ENCODE measurements around the gene OSBPL2.

Gene OSBPL2

DNA sequence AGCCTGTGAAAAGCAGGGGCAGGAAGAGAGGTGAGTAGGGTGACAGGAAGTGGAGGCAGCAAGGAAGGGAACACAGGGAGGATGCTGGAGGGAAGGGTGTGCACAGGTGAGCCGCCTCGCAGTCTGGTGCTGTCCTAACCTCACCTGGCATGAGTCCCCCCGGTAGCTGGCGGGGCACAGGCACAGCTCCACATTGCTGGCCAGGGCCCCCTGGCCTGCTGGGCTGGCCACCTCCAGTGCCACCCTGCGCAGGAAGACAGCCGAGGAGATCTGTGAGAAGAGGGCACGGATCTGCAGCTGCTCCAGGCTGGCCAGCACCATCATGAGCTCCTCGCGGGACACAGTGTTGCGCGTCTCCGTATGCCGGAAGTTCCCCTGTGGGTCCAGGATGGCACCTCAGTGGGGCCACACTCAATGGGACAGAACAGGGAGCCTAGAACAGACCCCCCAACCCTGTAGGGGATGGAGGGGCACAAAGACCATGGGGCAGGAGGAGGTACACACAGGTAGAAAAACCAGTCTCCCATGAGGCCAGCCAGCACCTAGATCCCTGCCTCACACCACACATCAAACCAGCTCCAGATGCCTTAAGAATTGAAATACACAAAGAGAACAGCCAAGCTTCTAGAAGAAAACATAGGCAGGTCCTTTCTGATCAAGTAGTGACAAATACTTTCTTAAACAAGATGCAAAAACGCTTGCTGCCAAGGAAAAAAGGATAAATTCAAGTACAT lies 87.0 kb downstream of the OSBPL2 start:
- TF ChIP-seq, protein P1, sequence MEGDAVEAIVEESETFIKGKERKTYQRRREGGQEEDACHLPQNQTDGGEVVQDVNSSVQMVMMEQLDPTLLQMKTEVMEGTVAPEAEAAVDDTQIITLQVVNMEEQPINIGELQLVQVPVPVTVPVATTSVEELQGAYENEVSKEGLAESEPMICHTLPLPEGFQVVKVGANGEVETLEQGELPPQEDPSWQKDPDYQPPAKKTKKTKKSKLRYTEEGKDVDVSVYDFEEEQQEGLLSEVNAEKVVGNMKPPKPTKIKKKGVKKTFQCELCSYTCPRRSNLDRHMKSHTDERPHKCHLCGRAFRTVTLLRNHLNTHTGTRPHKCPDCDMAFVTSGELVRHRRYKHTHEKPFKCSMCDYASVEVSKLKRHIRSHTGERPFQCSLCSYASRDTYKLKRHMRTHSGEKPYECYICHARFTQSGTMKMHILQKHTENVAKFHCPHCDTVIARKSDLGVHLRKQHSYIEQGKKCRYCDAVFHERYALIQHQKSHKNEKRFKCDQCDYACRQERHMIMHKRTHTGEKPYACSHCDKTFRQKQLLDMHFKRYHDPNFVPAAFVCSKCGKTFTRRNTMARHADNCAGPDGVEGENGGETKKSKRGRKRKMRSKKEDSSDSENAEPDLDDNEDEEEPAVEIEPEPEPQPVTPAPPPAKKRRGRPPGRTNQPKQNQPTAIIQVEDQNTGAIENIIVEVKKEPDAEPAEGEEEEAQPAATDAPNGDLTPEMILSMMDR (IDR thresholded peaks at IDR 0.05; ENCODE audit: insufficient read depth, low read length, poor library complexity, severe bottlenecking) = no peak
- no peaks in the 10 kb centered on the region for H3K36me3 ChIP-seq (ENCODE audit: control insufficient read depth, insufficient read depth, low read length)
- no peaks in the 10 kb centered on the region for H3K27me3 ChIP-seq (replicated peaks; ENCODE audit: control insufficient read depth, insufficient read depth, low read length)
- no peak for DNase-seq (ENCODE audit: extremely low read depth, insufficient read length)
- no peak overlapping the region for H3K4me3 ChIP-seq (replicated peaks; ENCODE audit: low read depth, low read length)

DNA sequence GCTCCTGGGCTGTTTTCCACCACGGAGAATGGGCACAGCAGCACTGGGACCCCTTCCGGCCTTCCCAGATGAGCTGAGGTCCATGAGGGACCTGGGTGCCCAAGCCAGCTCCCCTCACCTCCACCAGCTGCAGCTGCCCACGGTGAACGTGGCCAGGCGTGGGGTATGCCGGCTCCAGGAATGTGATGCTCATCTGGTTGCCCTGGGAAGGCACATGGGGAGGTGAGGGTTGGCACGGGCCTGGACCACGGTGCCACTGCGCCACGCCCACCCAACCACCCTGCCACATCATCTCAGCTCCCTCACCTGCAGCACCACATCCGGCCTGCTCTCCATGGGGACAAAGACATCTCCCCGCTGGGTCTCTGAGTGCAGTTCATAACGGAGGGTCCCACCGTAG lies 88.2 kb downstream of the OSBPL2 start:
- TF ChIP-seq, protein P1 (IDR thresholded peaks at IDR 0.05; ENCODE audit: insufficient read depth, low read length, poor library complexity, severe bottlenecking) = no peak
- no peak overlapping the region for H3K4me3 ChIP-seq (replicated peaks; ENCODE audit: low read depth, low read length)
- DNase-seq (ENCODE audit: extremely low read depth, insufficient read length) = no peak
- no peaks in the 10 kb centered on the region for H3K36me3 ChIP-seq (ENCODE audit: control insufficient read depth, insufficient read depth, low read length)
- H3K27me3 ChIP-seq (replicated peaks; ENCODE audit: control insufficient read depth, insufficient read depth, low read length) = no peaks in the 10 kb centered on the region

DNA sequence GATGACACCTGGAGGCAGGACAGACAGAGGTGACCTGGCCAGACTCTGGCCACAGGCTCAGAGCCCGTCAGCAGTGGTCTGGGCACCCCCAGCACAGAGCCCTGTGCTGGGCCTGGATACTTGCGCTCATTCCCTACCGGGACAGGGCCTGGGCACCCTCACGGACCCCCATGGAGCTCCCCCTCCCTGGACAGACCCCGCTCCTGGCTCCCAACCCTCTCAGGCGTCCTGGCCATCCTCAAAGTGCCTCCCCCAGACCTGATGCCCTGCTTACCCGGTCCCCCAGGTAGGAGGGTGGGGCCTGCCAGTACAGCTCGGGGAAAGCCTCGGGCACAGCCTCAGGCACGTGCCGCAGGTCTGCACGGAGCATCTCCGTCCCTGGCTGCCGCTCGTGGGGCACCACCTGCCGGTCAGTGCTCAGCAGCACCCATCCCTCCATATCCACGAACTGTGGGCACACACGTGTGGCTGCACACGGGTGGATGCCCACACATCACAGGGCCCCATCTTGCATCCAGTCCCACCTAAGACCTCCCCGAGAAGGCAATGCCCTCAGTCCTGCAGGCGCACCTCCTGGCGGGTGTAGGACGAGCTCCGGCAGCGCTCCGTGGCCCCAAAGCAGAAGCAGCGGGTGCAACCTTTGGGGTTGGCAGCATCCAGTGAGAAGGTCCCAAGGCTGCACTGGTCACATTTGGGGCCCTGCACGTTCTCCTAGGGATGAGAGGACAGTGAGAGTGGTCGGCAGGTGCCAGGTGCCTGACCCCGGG lies 88.8 kb downstream of the OSBPL2 start:
- no peak overlapping the region for H3K4me3 ChIP-seq (replicated peaks; ENCODE audit: low read depth, low read length)
- no peaks in the 10 kb centered on the region for H3K27me3 ChIP-seq (replicated peaks; ENCODE audit: control insufficient read depth, insufficient read depth, low read length)
- TF ChIP-seq, protein P1 (IDR thresholded peaks at IDR 0.05; ENCODE audit: insufficient read depth, low read length, poor library complexity, severe bottlenecking) = no peak
- no peaks in the 10 kb centered on the region; the same call in 1 of the 2 replicates for H3K36me3 ChIP-seq (ENCODE audit: control insufficient read depth, insufficient read depth, low read length)
- DNase-seq (ENCODE audit: extremely low read depth, insufficient read length) = no peak

DNA sequence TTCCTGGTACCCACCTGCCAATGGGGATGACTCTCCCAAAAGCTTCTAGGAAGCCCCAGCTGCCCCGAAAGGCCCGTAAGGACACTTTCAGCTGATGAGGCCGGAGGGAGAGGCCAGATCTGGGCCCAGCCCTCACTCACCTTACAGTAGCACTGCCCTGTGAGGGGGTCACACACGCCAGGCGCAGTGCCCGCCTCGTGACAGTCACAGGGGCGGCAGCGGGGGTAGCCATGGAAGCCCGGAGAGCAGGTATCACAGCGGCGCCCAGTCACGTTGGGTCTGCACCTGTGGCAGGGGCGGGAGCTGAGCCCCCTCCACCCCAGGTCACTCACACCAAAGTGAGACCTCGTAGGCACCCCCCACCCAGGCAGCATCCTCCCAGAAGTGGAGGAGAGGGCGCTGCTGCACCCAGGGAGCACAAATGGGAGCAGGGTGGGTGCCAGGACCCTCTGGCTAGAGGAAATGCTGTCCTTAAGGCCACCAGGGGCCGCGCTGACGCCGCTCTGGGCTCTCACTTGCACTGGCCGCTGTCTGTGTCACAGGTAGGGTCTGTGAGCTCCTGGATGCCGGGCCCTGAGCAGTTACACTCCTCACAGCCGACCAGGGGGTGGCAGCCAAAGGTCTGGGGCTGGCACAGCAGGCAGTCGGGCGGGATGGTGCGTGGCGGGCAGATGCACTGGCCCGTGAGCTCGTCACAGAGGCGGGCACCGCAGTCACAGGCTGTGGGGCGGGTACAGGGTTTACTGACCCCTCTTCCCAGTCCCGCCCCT lies 89.6 kb downstream of the OSBPL2 start:
- H3K36me3 ChIP-seq (ENCODE audit: control insufficient read depth, insufficient read depth, low read length) = no peaks in the 10 kb centered on the region; the same call in 1 of the 2 replicates
- DNase-seq (ENCODE audit: extremely low read depth, insufficient read length) = no peak
- no peaks in the 10 kb centered on the region for H3K27me3 ChIP-seq (replicated peaks; ENCODE audit: control insufficient read depth, insufficient read depth, low read length)
- H3K4me3 ChIP-seq (replicated peaks; ENCODE audit: low read depth, low read length) = no peak overlapping the region
- TF ChIP-seq, protein P1 (IDR thresholded peaks at IDR 0.05; ENCODE audit: insufficient read depth, low read length, poor library complexity, severe bottlenecking) = peak; percentile 1

DNA sequence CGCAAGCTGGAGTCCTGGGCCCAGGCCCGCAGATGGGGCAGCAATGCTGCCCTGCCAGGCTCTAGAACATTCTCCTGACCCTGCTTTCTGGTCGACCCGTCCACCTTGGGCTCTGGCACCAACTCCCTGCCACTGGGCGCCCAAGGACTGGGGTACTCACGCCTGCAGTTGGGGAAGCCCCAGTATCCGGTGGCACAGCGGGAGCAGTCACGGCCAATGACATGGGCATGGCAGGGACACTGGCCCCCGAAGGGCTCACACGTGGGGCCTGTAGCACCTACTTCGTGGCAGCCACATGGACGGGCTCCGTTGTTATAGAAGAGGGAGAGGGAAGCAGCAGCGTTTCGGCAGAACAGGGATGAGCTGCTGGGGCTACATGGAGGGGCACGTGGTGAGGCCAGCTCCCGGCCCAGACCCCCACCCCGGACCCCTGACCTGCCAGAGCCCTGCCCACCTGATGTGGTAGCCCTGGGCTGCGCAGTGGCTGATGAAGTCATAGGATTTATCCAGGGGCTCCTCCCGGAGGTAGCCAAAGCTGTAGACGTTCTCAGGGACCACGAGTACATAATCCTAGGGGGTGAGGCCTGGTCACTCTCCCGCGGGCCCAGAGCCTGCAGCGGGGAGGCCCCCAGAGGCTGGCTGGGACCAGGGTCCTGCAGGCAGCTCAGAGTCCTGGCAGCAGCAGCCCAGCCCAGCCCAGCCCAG lies 90.5 kb downstream of the OSBPL2 start:
- DNase-seq (ENCODE audit: extremely low read depth, insufficient read length) = no peak
- Histone ChIP-seq H3K27me3 (replicated peaks; ENCODE audit: control insufficient read depth, insufficient read depth, low read length) (no peaks in the 10 kb centered on the region), H3K4me3 (replicated peaks; ENCODE audit: low read depth, low read length) (no peak overlapping the region), H3K36me3 (ENCODE audit: control insufficient read depth, insufficient read depth, low read length) (no peaks in the 10 kb centered on the region; the same call in 1 of the 2 replicates)
- TF ChIP-seq, protein P1 (IDR thresholded peaks at IDR 0.05; ENCODE audit: insufficient read depth, low read length, poor library complexity, severe bottlenecking) = no peak

All from GM06990 (cell line).